Activated CD8-positive, alpha-beta memory T cell treated with anti-CD3 and anti-CD28 coated beads, Interleukin-2, amount 50 U/mL, for 24 hours (primary cell): Measurements from ENCODE around the gene CRTC1.
"Not testable (repeated sequence)": the region's sequence is repeated elsewhere in the genome, so short reads cannot be mapped to it uniquely, and the experiment has no call there.

Source experiments
- DNase-seq: peaks from one replicate; pipeline ENCODE4 v3.0.0-alpha.2; 2020; ENCODE audit errors: extremely low read depth

Gene CRTC1

GRCh38 chr19:18726846-18727245, 43.4 kb downstream of the CRTC1 start:
- no peak for DNase-seq

- DNase-seq = not testable (repeated sequence)
Measured at GRCh38 chr19:18727602-18728001, 44.1 kb downstream of the CRTC1 start.

DNA sequence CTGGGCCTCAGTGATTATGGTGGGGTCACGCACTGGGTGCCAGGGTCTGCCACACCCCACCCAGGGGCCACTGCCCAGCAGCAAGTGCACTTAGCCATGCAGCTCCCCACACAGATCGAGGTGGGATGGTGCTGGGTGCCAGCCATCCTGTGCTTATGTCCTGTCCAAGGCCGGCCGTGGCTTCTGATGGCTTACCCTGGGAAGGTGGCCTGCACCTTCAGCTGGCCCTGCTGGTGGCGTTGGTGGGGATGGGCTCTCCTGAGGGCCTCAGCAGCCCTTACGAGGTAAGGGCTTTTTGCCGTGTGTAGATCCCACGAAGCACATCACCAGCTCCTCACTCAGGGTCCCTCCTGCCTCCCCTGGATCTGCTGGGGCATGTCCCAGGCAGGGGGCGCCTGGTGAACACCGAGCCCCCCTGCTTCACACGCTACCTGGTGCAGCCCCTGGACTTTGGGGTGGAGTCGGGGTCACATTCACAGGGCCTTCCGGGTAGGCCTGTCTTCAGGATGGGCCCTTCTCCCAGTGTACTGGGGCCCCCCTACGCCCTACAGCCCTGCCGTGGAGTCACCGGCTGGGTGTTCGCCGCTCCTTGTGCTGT, 46.6 kb downstream of the CRTC1 start:
- DNase-seq = no peak

DNA sequence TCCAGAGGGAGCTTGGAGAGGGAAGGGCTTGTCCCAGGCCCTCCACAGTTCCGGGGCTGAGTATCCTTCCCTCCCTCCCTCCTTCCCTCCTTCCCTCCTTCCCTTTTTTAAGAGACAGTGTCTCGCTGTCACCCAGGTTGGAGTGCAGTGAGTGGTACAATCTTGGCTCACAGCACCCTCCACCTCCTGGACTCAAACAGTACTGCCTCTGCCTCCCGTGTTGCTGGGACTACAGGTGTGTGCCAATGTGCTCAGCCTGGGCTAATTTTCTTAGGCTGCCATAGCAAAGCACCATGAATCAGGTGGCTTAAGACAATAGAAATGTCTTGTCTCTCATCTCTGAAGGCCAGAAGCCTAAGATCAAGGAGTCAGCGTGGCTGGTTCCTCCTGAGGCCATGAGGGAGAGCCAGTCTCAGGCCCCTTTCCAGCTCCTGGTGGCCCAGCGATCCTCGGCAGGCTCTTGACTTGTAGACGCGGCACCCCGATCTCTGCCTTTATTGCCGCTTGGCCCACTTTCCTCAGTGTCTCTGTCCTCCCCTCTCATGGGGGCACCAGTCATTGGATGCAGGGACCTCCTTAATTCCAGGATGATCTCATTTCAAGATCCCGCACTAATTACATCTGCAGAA, 47.5 kb downstream of the CRTC1 start:
- DNase-seq = no peak

- DNase-seq = no peak
Measured at GRCh38 chr19:18731562-18732008, 48.1 kb downstream of the CRTC1 start.

GRCh38 chr19:18733196-18733647, 49.7 kb downstream of the CRTC1 start:
- DNase-seq = no peak

- not testable (repeated sequence) for DNase-seq
Measured at GRCh38 chr19:18733762-18734332, 50.4 kb downstream of the CRTC1 start.

DNA sequence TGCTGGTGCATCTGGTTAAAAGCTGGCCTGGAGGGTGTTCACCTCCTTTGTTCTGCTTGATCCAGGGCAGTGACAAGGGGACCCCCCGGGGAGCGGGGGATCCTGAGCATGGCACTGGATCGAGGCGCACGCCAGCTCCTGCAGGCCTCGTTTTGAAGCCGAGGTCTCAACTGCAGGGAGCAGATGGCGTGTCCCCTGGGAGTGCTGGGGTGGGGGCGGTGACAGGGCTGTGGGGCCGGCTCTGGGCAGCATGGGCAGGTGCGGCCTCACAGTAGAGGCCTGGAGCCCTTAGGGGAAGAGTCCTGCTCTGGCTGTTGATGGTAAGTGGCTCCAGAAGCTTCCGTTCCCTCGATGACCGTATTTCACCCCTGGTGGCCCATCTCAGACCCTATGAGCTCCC, 51.8 kb downstream of the CRTC1 start:
- DNase-seq = no peak

DNA sequence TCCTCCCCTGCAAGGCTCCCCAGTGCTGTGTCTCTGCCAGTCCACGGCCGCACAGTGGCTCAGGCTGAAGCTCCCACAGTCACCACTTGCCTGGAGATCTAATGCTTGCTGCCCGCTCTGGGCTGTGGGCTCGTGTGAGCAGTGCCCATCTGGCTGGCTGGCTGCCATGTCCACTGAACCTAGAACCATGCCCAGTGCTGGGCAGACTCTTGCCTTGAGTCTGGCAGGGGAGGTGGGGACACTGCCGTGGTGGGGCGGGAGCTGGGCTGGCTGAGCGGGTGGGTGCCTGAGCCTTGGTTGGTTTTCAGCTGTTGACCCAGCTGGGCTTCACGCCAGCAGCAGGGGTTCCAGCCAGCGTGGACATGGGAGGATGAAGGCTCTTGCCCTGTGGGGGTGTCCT, 52.3 kb downstream of the CRTC1 start:
- no peak for DNase-seq

DNA sequence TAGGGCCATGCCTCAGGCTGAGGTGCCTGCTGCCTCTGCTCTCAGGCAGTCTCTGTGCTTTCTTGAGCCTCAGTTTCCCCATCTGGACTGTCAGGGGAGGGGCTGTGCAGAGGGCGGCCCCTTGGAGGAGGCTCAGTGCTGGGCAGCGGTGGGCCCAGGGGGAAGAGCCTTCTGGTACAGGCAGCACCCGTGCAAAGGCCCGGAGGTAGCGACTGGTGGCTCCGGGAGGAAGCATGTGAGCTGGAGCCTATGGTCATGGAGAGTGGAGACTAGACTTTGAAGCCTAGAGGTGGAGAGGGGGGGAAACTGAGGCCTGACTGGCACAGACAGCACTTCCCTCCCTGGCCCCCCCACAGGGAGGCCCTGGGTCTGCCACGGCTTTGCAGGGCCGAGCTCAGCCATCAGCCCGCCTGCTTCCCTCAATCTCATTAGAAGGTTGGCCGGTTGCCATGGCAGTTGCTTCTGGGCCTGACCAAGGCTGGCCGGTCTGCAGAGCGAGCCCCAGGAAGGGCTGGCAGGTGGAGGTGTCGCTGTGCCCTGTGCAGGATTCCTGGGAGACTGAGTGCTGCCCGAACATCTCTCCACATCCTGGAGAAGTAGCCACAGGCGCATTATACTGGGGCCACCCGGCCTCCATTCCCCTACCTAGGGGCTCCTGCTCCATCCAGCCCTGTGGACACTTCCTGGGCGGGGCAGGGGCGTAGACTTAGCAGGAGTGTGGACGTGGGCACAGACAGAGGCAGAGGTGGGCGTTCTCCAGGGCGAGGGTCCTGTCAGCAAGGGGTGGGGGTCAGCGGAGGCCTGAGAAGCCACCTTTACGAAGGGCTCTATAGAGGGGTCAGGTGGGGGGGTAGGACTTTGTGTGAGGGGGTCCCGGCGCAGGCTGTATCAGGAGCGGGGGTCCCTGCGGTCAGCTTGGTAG, 53.2 kb downstream of the CRTC1 start:
- DNase-seq = no peak

DNA sequence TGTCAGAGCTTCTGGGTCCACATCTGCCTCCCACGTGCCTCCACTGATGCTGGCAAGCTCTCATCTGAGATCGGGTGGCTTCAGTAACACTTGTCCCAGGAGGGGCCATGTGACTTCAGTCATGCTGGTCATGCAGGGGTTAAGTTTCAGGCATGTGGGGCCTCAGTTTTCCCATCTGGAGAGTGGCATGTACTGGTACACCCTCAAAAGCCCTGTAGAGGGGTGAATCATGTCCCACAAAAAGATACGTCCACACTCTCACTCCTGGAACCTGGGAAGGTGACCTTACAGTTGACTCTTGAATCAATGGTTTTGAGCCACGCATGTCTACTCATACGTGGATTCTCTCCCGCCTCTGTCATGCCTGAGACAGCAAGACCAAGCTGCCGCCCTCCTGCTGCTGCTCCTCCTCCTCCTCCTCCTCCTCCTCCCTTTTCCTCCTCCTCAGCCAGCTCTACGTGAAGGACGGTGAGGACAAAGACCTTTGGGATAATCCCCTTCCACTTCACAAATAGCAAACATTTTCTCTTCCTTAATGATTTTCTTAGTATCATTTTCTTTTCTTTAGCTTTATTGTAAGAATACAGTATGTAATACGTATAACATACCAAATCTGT, 54.0 kb downstream of the CRTC1 start:
- no peak for DNase-seq

DNA sequence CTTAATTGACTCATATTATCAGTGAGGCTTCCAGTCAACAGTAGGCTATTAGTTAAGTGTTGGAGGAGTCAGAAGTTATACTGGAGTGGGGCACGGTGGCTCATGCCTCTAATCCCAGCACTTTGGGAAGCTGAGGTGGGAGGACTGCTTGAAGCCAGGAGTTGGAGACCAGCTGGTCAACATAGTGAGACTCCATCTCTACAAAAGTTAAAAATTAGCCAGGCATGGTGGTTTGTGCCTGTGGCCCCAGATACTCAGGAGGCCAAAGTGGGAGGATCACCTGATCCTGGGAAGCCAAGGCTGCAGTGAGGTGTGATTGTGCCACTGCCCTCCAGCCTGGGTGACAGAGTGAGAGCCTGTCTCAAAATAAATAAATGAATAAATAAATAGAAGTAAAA, 54.5 kb downstream of the CRTC1 start:
- no peak for DNase-seq

- no peak for DNase-seq
Measured at GRCh38 chr19:18738961-18739690, 55.6 kb downstream of the CRTC1 start.

DNA sequence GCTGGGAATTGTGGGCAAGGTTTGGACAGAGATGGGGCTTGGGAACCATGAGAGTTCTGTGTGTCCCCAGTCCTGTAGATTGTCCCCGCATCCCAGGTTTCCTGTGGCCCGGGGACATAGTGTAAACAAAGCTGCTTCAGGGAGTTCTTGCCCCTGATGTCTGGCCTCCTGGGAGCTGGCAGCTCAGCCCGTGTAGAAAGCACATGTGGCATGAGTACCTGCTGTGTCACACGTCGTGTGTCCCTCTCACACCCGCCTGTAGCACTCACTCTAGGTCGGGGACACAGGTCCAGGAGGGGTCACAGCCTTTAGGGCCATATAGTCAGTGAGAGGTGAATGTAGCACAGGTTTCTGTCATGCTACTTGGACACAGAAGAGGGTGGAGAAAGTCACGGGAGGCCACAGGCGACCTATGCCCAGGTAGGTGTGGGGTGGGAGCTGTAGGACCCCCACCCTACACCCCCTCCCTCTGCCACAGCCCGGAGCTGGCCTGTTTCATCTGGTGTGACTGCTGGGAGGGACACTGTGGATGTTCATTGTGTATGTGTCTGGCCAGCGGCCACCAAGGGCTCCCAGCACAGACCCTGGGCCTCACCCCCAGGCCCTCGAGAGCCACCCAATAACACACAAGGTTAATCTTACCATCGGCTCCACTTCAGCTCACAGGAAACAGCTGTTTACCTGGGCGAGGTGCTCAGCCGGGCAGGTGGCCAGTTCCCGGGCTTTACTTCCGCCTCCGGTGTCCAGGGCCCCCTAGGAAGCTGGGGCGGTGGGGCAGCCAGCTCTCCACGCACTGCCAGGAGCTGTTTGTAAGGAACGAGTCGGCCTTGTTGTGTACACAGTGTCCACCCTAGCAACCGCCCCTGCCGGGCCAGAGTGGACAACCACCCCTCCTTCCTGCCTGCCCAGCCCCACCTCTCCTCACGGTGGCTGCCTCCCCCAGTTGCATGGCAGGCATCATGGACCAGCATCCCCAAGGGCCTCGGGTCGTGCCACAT, 57.9 kb downstream of the CRTC1 start:
- DNase-seq = no peak

GRCh38 chr19:18742324-18742723, 58.8 kb downstream of the CRTC1 start:
- no peak for DNase-seq

GRCh38 chr19:18742838-18743783, 59.6 kb downstream of the CRTC1 start:
- DNase-seq = no peak

- no peak for DNase-seq
Measured at GRCh38 chr19:18743784-18744418, 60.4 kb downstream of the CRTC1 start.

- DNase-seq = no peak
Measured at GRCh38 chr19:18745012-18745735, 61.7 kb downstream of the CRTC1 start.
